D721Med (cell line): Measurements from ENCODE around the gene SEMA6A.

Source experiments
- DNase-seq: peaks from one replicate; pipeline ENCODE4 v3.0.0; 2011; ENCODE audit warnings: low spot score; ENCODE audit not compliant: insufficient read length
- FAIRE-seq: peaks from 2 replicates; lab custom pipeline; 2011; peaks lifted over from hg19 to GRCh38; lab: Jason Lieb, UNC
- TF ChIP-seq, protein P1 (sequence below): IDR thresholded peaks from 2 replicates; pipeline ENCODE4 v1.5.1; 2012; ENCODE audit warnings: mild to moderate bottlenecking, control low read depth; ENCODE audit not compliant: insufficient read depth; ENCODE audit errors: missing control alignments

Gene SEMA6A

DNA sequence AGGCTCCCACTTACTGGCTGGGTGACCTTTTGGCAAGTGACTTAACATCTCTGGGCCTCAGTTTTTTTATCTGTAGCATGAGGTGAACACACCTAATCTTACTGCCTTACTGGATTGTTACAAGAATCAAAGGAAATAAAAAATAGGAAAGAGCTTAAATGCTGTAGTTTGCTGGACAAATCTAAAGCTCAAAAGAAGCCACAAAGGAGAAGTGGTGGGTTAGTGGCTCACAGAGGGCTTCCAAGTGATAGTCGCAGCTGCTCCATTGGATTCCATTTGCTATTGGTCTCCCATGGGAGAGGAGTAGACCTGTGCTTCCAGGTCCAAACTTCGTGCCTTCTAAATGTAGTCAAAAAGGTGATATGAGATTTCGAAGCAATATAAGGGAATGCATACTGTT lies 123.6 kb downstream of the SEMA6A start:
- FAIRE-seq (no peak), DNase-seq (no peak)
- TF ChIP-seq, protein P1, sequence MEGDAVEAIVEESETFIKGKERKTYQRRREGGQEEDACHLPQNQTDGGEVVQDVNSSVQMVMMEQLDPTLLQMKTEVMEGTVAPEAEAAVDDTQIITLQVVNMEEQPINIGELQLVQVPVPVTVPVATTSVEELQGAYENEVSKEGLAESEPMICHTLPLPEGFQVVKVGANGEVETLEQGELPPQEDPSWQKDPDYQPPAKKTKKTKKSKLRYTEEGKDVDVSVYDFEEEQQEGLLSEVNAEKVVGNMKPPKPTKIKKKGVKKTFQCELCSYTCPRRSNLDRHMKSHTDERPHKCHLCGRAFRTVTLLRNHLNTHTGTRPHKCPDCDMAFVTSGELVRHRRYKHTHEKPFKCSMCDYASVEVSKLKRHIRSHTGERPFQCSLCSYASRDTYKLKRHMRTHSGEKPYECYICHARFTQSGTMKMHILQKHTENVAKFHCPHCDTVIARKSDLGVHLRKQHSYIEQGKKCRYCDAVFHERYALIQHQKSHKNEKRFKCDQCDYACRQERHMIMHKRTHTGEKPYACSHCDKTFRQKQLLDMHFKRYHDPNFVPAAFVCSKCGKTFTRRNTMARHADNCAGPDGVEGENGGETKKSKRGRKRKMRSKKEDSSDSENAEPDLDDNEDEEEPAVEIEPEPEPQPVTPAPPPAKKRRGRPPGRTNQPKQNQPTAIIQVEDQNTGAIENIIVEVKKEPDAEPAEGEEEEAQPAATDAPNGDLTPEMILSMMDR, result no peak

GRCh38 chr5:116449458-116449857 lies 125.2 kb downstream of the SEMA6A start:
- TF ChIP-seq, protein P1, result no peak
- FAIRE-seq (no peak), DNase-seq (no peak)

DNA sequence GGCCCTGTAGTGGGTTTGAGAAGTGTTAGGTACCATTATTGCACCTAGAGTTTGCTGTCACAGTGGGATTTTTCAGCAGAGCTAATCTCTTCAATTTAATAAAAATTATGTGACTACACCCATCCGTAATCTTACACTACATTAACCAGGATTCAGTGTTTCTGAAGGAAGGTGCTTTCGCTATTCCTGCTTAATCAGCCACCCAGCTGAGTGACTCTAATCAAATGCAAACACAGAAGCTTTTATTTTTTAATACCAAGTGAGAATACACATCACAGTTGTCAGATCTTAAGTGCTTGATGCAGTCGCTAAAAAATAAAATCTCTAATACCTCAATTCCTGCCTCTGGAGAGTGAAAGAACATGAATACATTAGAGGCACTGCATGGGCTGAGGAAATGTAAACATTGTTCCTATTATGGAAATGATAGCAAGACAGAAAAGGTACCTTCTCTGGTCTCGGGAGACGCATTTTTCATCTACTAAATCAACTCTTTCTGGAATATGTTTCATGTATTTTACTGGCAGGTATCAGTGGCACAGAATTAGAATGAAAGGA lies 125.7 kb downstream of the SEMA6A start:
- no peak for FAIRE-seq
- TF ChIP-seq, protein P1, result no peak

GRCh38 chr5:116448450-116448849 lies 126.2 kb downstream of the SEMA6A start:
- TF ChIP-seq, protein P1, result no peak
- DNase-seq (no peak), FAIRE-seq (no peak)

More for the DNA sequence above, 125.7 kb downstream of the SEMA6A start:
- DNase-seq, result no peak

DNA sequence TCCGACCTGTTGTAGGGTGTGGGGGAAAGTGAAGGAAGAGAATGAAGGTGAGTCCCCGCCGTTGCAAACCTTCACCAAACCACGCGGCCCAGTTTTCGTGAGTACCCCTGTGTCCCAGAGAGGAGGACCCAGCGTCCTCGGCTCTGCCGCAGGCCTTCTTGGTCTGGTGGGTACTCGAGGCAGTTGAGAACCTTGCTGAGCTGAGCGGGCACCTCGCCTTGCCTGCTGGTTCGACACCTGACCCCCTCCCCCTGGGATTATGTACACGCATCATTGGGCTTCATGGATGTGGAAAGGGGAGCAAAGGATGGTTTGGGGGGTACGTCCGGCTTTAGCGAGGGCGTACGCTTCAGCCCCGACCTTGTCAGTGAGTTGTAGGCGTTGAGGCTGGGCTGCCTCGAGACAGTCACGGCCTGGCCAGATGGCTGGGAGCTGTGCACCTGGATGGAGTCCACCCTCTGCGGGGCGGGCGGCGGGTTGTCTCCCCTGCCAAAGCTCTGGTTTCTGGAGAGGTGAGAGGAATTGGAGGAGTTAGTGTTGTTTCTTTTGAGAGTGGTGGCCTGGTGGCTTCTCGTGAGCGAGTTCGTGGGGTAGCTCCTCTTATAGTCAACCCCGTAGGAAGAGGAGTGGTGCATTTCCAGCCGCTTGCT lies 128.1 kb downstream of the SEMA6A start:
- TF ChIP-seq, protein P1, result no peak
- DNase-seq (no peak), FAIRE-seq (no peak)

DNA sequence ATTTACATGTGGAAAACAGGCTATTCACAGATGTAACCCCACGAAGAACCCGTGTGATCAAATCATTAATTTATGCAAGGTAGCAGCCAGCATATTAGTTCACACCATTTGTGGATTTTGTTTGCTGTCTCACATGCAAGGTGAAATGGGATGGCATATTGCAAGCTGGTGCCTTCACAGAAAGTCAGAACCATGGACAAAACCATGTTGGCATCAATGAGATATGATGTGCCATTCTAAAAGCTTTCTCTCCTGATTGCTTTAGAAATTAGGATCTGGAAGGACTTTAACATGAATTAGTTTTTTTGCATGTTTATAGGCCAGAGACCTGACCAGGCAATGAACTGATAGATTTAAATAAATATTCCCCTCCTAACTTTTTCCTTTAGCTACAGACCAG lies 129.3 kb downstream of the SEMA6A start:
- DNase-seq, result no peak
- TF ChIP-seq, protein P1, result no peak
- no peak for FAIRE-seq
